DOHH2 (cell line): Measurements from ENCODE around the gene STK32B.

ENCODE experiments used
- EZH2phosphoT487 ChIP-seq: fragments of 200-600 bp; sonication (generic); IDR thresholded peaks from 2 replicates; pipeline ENCODE4 v1.6.1; 2017; ENCODE audit warnings: borderline replicate concordance, mild to moderate bottlenecking, antibody characterized with exemption, low read length, moderate library complexity, mixed read lengths
- TF ChIP-seq, protein P1 (sequence below): fragments of 200-600 bp; sonication (generic); IDR thresholded peaks from one replicate; pipeline ENCODE4 v1.5.1; 2014; ENCODE audit warnings: antibody characterized with exemption, mild to moderate bottlenecking, low read depth, low read length; ENCODE audit not compliant: poor library complexity, severe bottlenecking

- TF ChIP-seq, protein P1, sequence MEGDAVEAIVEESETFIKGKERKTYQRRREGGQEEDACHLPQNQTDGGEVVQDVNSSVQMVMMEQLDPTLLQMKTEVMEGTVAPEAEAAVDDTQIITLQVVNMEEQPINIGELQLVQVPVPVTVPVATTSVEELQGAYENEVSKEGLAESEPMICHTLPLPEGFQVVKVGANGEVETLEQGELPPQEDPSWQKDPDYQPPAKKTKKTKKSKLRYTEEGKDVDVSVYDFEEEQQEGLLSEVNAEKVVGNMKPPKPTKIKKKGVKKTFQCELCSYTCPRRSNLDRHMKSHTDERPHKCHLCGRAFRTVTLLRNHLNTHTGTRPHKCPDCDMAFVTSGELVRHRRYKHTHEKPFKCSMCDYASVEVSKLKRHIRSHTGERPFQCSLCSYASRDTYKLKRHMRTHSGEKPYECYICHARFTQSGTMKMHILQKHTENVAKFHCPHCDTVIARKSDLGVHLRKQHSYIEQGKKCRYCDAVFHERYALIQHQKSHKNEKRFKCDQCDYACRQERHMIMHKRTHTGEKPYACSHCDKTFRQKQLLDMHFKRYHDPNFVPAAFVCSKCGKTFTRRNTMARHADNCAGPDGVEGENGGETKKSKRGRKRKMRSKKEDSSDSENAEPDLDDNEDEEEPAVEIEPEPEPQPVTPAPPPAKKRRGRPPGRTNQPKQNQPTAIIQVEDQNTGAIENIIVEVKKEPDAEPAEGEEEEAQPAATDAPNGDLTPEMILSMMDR = no peak
- no peak for TF ChIP-seq EZH2phosphoT487
Observed at GRCh38 chr4:5467111-5467510, 415.8 kb downstream of the STK32B start.
